GM19239 (cell line): ENCODE data around the gene UBC.
"Not testable (repeated sequence)": the region's sequence is repeated elsewhere in the genome, so short reads cannot be mapped to it uniquely, and the experiment has no call there.

ENCODE experiments used
- DNase-seq: peaks from one replicate; pipeline ENCODE4 v3.0.0; 2011; ENCODE audit warnings: low spot score; ENCODE audit not compliant: insufficient read length
- FAIRE-seq: peaks from 2 replicates; lab custom pipeline; 2011; peaks lifted over from hg19 to GRCh38; lab: Jason Lieb, UNC

UBC gene

GRCh38 chr12:124938108-124938507, 23.7 kb upstream of the UBC start:
- DNase-seq (no peak), FAIRE-seq (peak; percentile 84)

- not testable (repeated sequence) for DNase-seq, FAIRE-seq
These were observed 17.1 kb upstream of the UBC start for GRCh38 chr12:124931528-124931927.

- no peak for FAIRE-seq
These were observed 16.1 kb upstream of the UBC start for GRCh38 chr12:124930586-124930985.

GRCh38 chr12:124929649-124930419, 15.4 kb upstream of the UBC start:
- no peak for FAIRE-seq
- no peak for DNase-seq

More at GRCh38 chr12:124930586-124930985, 16.1 kb upstream of the UBC start:
- DNase-seq = no peak

- FAIRE-seq = no peak
- no peak for DNase-seq
These were observed 14.6 kb upstream of the UBC start for GRCh38 chr12:124928912-124929530.

- peak; percentile 90 for FAIRE-seq
These were observed 13.9 kb upstream of the UBC start for GRCh38 chr12:124928095-124928911.

GRCh38 chr12:124927201-124928094, 13.0 kb upstream of the UBC start:
- DNase-seq (no peak), FAIRE-seq (peak; percentile 71)

More at GRCh38 chr12:124928095-124928911, 13.9 kb upstream of the UBC start:
- DNase-seq = no peak

- not testable (repeated sequence) for DNase-seq, FAIRE-seq
These were observed 11.3 kb upstream of the UBC start for GRCh38 chr12:124925782-124926181.

- DNase-seq (no peak), FAIRE-seq (no peak)
These were observed 10.7 kb upstream of the UBC start for GRCh38 chr12:124925117-124925516.

- DNase-seq = no peak
These were observed 9.7 kb upstream of the UBC start for GRCh38 chr12:124923905-124924734.

GRCh38 chr12:124921200-124922031, 7.0 kb upstream of the UBC start:
- DNase-seq (peak; percentile 26), FAIRE-seq (peak; percentile 90)

More at GRCh38 chr12:124923905-124924734, 9.7 kb upstream of the UBC start:
- FAIRE-seq = no peak

- DNase-seq (no peak), FAIRE-seq (no peak)
These were observed 6.0 kb upstream of the UBC start for GRCh38 chr12:124920353-124920935.

GRCh38 chr12:124919521-124920352, 5.3 kb upstream of the UBC start:
- DNase-seq (no peak), FAIRE-seq (peak; percentile 73)

- DNase-seq, FAIRE-seq: not testable (repeated sequence)
These were observed 4.2 kb upstream of the UBC start for GRCh38 chr12:124918622-124918988.

- FAIRE-seq (peak; percentile 68), DNase-seq (no peak)
These were observed 3.6 kb upstream of the UBC start for GRCh38 chr12:124917841-124918621.
